NOMO-1 (cell line): Measurements from ENCODE around the gene DFFA.
"Not testable (repeated sequence)": the region's sequence is repeated elsewhere in the genome, so short reads cannot be mapped to it uniquely, and the experiment has no call there.

ENCODE experiments used
- DNase-seq, 2 experiments: peaks; one replicate each; lab custom pipeline; 2025; ENCODE audit not compliant: unreplicated experiment in 2 of 2; lab: John Stamatoyannopoulos, UW

The DFFA gene

DNA sequence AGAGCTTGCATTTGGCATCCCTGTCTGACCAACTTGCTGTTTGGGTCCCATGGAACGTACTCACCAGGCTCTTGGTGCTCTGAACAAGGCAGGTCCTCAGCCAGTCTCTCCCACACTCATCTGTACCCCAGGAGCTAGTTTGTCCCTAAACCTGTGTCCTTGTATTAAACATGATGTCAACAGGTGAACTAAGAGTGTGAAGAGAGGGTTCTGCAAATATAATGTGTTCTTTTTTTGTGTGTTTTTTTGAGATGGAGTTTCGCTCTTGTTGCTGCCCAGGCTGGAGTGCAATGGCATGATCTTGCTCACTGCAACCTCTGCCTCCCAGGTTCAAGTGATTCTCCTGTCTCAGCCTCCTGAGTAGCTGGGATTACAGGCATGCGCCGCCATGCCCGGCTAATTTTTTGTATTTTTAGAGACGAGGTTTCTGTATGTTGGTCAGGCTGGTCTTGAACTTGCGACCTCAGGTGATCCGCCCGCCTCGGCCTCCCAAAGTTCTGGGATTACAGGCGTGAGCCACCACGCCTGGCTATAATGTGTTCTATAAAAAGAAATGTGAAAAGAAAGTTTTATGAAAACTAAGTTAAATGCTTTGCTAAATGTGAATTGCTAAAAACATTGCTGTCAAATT, 33.8 kb upstream of the DFFA start:
- not testable (repeated sequence) for DNase-seq

DNA sequence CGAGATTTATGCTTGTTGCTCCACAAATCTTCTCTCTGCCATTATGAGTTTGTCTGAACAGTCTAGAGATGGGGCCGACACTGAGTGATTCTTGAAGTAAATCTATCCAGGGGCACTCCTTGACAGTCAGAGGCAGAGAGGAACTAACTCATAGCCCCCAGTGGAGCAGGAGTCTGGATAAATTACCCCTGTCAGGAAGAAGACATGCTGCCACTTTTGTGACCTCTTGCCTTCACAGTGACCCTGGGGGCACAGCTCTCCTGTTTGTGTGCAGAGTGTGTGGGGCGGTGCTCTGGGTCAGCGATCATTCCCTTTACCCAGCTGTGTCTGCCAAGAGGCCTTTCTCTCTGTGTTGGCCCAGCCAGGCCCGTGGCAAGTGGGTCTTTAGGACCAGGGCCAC, 31.9 kb upstream of the DFFA start:
- no peak for DNase-seq

DNA sequence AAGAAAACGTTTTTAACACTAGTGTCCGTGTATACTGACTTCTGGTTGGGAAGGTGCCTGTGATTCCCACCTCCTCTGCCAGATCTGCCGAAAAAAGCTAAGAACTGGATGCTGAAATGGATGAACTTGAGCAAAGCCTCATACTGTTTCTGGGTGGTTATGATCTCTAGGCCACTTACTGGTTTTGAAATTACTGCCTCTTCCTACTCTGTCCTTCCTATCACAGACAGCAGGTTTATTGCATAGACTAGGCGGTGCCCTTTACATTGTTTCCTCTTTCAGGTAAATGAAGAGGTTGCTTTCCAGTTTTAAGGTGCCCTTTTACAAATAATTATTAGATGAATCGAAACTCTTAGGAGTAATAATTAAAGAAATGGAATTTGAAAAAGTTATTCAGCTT, 29.9 kb upstream of the DFFA start:
- DNase-seq = no peak

DNA sequence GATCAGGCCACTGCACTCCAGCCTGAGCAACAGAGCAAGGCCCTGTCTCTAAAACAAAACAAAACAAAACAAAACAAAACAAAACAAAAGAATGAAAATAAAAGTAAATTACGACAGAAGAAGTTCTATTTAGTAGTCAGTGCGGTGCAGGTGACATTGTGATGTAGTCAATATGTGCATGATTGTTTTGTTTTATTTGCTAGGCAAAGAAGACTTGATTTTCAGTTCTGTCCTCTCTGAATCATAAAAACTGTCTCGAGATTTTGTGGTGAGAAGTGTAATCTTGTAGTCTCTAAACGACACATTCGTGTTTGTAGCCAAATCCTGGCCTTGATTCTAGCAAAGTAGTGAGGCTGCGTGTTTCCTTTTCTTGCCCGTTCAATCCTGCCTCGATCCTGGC, 25.9 kb upstream of the DFFA start:
- DNase-seq = no peak

DNA sequence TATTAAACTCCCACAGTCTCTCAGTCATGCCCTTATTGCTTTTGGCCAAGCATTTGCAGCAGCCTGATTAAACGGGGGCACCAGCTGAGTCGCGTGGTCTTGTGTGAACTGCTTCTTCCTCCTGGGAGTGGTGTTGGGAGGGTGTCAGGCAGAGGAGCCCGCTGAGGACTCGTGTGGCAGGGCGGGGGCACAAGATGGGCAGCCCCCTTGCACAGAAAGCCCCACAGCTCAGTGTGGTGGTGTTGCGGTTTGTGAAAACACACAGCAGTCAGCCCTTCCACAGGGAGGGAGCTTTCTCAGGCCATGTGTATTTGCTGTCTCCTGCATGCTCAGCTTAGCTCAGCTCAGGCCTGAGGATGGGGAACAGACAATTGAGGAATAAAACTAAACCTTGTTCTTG, 24.8 kb upstream of the DFFA start:
- no peak for DNase-seq

DNA sequence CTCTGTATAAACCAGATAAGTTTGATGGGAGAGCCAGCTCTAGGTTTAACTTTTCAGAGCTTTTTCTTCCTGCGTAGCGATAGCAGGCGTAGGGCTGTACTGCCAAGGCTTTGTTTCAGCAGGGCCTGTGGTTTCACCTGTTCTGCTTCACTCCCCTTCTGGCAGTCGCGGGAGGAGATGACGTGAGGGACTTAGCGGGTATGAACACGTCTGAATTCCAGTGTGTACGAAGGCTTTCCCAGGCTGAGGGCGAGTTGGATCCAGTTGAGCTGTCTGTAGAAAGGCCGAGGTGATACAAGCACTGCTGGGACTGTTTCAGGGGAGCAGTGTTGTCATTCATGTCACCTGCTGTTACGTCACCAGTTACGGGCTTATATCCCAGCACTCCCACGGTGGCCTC, 23.6 kb upstream of the DFFA start:
- DNase-seq = no peak

DNA sequence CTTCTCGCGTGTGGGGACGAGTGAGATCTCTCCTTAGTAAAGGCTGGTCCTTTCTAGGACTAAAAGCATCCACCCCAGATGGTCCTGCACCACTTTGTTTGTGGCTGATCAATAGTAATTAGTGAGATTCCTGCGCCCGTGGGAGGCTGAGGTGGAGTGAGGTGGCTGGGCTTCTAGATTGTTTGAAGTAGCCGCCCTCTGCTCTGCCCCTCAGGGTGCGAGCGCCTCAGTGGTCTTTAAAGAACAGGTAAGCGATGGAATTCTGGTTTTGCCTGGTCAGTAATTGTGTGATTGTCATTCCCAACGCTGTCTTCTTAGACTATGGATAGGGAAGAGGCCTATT, 23.1 kb upstream of the DFFA start:
- no peak for DNase-seq

DNA sequence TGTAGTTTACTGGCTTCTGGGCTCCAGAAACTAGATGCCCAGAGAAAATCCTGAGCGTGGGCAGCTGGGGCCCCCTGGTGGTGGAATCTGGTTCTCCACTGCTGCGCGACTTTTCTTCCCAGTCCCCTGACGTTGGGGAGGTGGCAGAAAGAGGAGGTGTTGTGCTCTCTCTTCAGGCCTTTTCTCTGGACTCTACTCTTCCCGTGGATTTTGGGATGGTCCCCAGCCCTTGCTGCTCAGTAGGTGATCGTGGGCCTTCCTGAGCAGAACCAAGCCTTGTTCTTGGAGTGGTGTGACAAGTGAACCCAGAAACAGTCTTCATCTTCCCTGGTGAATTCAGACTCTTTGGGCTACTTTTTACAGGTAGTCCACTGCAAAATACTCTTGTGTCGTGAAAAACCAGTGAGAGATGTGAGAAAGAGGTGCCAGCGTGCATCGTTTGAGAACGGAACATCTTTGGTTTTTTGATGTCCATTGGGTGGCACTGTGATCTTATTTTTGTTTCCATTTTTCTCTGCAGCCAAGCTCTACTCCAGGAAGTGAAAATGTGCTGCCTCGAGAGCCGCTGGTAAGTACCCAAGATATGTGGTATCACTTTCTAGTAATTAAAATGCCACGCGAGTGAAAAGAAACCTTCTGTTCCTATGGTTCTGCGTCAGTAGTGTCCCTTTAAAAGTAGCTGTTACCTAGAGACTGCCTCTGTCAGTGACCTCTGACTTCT, 22.6 kb upstream of the DFFA start:
- DNase-seq = peak; percentile 40 to 87

DNA sequence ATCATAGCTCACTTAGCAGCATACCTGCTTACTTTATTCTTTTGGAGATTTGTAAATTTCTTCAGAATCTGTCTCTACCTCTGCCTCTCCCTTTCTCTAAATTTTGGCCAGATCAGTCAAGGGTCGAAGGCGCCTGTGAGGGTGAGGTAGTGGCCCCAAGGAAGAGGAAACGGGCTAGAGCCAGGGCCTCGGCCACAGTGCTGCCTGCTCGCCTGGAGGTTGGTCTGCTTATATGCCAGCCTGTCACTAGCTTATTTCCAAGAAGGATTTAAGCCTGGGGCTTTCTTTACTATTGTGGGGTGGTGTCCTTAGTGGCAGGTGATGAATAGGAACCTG, 22.1 kb upstream of the DFFA start:
- no peak for DNase-seq

DNA sequence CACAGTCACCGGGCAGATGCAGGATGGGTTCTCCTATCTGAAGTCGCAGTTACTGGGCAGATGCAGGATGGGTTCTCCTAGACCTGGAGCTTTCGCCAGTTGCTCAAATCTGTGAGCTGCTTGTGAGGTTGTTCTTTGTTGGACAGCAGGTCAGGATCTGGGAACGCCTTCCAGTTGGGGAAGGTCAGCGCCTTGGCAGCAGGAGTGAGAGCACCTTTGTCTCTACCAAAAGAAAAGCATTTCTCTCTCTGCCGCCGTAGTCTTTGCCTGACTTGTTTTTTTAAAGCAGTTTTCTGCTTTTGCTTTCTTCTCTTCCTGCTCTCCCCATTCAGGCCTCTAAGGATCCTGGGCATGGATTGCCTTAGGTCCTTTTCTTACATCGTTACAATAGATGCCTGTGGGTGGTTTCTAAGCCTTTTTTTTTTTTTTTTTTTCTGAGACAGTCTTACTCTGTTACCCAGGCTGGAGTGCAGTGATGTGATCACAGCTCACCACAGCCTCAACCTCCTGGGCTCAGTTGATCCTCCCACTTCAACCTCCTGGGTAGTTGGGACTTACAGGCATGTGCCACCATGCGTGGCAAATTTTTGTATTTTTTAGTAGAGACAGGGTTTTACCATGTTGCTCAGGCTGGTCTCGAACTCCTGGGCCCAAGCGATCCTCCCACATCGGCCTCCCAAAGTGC, 18.1 kb upstream of the DFFA start:
- no peak for DNase-seq

DNA sequence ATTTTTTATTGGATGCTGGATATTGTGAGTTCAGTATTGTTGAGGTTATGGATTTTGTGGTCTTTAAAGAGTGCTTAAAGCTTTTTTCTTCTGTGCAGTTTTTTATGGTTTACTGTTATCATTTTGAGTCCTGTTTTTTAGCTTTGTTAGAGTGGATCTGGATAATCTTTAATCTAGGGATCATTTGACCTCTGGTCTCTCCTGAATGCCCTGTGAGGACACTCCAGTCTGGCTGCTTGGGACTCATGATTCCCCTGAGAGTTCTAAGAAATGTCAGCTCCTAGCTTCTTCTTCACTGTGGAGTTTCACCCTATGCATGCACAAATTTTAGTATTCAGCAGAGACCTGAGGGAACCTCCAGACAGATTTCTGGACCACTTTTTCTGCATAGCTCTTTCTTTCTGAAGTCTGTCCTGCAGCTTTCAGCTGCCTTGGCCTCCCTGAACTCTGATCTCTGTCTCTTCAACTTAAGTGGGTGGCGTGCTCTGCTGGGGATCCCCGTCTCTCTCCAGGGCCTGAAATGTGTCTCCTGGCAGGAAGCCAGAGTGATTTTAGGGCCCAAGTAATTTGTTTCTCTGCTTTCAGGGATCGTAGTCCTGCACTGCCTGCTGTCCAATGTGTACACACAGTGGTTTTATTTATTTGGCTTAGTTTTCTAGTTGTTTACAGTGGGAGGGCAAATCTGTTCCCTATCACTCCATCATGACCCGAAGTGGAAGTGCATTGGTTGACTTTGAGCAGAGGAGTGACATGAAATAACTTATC, 17.1 kb upstream of the DFFA start:
- no peak for DNase-seq

DNA sequence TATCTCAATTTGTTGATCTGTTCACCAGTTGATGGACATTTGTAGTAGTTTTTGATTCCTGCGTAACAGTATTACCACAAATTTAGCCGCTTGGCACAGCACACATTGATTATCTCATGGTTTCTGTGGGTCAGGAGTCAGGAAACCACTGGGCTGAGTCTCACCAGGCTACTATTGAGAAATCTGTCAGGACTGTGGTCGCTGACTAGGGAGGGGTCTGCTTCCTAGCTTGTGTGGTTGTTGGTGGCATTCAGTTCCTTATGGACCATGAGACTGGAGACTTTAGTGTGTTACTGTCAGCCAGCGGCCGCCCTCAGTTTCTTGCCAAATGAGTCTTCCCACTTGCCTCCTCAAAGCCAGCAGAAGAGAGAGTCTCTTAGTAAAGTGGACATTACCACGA, 12.2 kb upstream of the DFFA start:
- DNase-seq = peak in 1 of 2 experiments; percentile 21

DNA sequence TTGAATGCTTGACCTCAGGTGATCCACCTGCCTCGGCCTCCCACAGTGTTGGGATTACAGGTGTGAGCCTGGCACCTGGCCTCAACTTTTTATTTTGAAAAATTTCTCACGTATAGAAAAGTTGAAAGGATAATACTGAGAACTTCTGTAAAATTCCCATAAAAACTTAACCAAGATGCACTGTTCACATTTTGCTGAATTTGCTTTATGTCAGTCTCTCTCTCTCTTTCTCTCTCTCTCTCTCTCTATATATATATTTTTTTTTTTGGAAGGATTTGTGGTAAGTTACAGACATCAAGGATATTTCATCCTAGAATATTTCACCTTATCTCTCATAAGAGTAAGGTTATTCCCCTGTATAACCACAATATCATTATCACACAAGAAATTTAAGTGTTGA, 8.3 kb upstream of the DFFA start:
- DNase-seq = no peak

DNA sequence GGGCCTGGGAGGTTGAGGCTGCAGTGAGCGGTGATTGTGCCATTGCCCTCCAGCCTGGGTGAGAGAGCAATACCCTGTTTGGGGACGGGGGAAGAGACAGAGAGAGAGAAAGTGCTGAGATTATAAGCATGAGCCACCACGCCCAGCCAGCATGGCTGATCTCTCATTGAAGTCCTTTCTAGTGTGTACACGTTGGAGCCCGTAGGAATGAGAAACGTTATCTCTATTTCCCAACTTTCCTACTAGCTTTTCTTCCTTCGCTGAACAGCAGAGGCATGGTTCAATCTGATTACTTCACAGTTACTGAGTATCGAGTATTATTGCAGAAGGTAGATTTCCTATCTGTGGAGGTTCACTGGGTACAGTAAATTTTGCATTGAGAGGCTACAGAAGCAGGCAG, 7.0 kb upstream of the DFFA start:
- DNase-seq = no peak

DNA sequence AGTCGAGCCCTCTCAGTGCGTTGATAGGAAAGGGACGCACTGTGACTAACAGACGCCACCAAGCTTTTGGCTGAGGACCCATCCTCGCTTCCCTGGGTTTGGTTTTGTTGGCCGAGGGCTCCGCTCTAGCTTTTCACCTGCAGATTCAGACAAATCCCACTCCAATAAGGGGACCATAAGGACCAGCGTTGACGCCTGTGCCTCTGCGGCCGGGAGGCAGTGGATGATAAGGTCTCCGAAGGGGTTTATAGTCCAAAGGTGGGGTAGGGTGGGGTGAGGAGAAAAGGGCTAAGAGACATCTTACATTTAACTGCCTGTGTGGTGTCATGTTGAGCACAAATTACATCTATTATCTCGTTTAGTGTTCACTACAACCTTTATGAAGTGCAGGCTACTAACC, 3.2 kb upstream of the DFFA start:
- DNase-seq = no peak

DNA sequence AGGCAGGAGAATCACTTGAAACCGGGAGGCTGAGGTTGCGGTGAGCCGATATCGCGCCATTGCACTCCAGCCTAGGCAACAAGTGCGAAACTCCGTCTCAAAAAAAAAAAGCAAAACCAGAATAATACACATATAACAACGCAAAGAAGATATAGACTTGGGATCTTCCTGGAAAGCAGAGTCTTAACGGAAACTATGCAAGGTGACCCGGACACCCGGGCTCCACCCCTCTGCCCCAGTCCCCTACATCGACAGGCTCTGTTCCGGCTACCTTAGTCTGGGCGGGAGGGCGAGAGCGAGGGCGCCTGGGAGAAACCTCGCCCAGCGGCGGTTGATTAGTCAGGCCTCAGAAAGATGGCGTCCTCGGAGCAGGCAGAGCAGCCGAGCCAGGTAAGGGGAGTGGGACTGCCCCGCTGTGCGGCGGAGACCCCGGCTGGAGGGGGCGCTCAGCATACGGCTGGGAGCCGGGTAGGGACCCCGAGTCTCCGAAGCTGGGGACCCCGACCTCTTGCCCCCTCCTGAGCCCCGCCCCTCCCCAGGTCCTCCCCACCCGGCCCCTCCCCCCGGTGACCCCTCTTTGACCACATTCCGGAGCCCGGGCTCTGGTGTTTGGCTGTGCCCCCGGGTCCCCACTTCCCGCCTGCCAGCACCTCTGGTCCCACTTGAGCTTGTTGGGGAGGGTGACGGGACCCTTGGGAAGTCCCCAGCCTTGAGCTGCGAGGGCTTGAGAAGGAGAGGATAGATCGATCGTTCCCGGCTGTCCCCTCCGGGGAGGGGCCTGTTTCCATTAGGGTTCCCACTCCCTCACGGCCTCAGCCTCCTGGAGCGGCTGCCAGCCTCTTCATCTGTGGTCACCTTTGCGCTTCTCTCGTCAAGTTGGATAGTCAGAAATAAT, 2.5 kb upstream of the DFFA start, which contains the start of gene PEX14:
PEX14 (plus strand) TSS at position 338 of the 895 bp plus-strand sequence; CDS start at position 355, 17 bp downstream.
- peak; percentile 89 to 92 for DNase-seq

DNA sequence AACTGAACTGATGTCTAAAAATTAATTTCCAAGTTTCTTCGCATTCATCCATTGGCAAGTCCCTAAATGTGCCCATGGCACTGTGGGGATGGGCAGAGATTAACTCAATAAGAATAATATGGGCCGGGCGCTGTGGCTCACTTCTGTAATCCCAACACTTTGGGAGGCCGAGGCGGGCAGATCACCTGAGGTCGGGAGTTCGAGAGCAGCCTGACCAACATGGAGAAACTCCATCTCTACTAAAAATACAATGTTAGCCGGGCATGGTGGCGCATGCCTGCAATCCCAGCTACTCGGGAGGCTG, 1.9 kb upstream of the DFFA start:
- DNase-seq = not testable (repeated sequence)

DNA sequence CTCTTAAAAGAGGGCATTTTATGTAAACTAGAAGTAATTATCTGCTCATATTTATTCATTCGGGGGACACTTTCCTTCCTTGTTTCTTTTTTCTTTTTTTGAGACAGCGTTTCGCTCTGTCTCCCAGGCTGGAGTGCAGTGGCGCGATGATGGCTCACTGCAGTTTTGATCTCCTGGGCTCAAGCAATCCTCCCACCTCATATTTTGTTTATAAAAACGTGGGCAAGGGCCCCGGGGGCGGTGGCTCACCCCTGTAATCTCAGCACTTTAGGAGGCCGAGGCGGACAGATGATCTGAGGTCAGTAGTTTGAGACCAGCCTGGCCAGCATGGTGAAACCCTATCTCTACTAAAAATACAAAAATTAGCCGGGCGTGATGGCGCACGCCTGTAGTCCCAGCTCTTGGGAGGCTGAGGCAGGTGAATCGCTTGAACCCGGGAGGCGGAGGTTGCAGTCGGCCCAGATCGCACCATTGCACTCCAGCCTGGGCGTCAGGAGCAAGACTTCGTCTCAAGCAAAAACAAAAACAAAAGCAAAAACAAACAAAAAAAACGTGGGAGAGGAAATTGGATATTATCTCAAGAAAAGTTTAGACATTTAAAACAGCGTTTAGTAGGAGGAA, 926 bp upstream of the DFFA start:
- no peak for DNase-seq

DNA sequence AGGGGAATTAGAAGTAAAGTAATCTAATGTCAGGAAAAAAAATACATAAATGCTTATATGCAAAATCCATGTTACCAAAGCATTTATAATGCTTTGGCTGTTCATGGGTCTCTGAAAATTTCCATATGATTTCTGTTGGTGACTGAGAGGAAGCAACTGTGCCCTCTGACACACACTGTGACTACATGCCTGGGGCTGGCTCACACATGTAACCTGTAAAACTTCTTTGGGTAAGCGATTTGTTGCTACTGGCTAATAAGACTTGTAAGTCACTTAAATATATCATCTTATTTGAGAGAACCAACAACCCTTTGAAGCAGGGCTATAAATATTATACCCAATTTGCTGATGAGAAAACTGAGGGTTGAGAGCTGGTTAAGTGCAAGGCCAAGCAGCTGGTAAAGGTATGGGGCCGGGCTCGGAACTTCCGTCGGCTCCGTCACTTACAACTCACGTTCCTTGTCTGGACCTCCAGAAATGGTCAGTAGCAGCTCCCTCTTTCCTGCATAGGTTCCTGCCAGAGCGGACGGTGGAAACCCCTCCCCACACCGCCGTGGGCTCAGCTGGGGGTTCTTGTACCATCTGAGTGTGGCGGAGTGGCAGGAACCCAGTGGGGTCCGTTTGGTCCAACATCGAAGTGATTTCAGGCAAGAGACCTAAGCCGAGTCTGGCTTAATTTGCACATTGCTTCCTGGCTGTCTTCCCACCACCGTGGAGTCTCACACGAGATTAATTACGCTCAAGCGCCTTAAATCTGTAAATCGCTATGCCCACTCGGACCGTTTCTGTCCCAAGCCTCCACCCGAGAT, 714 bp downstream of the DFFA start:
- no peak for DNase-seq
